CD4-positive, alpha-beta T cell treated with Interleukin-17A for 4 hours (primary cell): ENCODE results near the gene ME1.
"Not testable (repeated sequence)": the region's sequence is repeated elsewhere in the genome, so short reads cannot be mapped to it uniquely, and the experiment has no call there.

Source experiments
- DNase-seq: peaks from one replicate; pipeline ENCODE4 v3.0.0-alpha.2; 2020; ENCODE audit warnings: mixed read lengths

Gene ME1

DNA sequence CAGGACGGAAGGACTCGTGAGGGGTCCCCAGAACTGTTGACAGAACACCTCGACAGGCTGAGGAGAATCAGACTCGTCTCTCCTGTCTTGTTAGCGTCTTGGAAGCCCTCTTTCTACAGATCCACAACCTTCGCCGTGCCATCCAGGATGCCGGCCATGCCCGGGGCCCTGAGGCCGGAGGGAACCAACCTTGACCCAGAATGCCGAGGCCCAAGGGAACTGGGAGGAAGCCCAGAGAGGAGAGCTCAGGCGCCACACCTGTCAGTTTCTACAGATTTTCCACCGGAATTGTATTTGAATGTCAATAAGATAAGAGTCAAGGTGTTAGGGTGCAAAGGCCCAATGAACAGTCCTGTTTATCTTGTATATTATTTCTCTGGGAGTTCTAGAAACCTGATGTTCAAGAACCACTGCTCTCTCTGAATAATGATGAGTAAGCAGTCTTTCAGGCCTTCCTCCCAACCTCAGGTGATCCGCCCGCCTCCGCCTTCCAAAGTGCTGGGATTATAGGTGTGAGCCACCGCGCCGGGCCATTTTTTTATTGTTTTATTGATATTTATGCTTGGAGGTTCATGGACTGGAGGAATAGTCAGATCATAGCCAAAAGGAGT is 799 bp upstream of the ME1 start:
- DNase-seq, result no peak

DNA sequence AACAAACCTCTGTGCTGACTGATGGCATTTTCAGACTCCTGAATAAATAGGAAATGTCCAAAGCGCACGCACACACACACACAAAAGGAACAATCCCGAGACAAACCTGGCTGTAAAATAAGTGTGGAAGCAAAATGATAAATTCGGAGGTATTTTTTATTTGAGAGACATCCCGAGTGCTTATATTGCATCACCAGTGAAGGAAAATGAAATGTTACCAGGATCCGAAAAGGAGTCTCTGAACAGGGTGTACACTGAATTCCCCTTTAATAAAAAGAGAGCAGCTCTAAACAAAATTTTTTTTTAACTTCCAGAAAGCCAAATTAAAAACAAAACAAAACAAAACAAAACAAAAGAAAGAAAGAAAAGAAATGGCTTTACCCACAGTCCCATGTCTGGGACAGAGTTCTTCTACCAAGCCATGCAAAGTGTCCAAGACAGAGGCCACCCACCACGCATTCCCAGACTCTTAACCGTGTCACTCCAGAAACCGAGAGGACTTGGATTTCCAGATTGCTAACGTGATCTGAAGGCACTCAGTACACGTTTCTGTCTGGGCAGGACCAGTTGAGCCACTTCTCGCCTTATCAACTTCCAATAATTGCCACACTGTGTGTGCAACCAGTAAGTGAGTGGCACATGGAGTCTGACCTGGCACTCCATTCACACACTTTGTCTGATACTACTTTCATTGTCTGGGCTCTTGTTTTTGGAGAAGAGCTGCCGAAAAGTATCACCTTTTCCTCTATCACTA is 817 bp downstream of the ME1 start:
- no peak for DNase-seq

DNA sequence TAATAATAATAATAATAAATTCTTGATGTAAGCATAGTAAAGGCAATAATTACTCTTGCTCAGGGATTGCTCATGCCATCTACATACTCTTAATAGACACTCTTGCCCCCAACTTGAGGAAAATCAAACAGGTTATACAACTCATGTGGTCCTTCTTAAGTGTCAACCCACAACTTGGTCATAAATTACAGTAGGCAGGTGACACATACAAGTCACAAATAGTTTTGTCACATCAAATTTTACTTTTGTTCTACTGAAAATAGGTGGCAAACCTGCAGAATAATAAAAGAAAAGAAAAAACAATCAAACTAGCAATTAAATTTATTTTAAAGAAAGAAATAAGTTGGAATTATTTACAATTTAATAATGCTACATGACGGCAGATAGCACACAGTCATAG is 1.6 kb downstream of the ME1 start:
- no peak for DNase-seq

DNA sequence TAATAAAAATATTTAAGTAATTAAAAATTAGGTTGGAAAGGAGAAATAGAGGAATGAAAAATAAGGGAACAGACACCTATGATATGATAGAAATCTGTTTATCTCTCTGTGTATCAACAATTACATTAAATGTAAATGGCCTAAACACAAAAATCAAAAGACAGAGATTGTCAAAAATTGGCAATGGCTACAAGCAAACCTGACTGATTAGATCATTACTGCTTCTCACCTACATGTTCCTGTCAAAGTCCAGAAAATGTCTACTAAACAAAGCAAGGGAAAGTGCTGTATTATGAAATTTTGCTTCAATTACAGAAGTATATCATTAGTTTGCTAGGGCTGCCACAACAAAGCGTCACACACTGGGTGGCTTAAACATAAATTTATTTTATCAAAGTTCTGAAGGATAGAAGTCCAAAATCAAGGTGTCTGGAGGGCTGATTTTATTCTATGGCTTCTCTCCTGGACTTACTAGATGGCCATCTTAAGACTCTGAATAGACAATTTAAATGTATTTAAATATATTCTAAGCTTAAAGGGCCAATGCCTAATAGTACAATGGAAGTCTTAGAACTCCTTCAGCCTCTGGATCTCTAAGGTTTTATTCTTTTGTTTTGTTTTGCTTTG is 6.3 kb downstream of the ME1 start:
- no peak for DNase-seq

DNA sequence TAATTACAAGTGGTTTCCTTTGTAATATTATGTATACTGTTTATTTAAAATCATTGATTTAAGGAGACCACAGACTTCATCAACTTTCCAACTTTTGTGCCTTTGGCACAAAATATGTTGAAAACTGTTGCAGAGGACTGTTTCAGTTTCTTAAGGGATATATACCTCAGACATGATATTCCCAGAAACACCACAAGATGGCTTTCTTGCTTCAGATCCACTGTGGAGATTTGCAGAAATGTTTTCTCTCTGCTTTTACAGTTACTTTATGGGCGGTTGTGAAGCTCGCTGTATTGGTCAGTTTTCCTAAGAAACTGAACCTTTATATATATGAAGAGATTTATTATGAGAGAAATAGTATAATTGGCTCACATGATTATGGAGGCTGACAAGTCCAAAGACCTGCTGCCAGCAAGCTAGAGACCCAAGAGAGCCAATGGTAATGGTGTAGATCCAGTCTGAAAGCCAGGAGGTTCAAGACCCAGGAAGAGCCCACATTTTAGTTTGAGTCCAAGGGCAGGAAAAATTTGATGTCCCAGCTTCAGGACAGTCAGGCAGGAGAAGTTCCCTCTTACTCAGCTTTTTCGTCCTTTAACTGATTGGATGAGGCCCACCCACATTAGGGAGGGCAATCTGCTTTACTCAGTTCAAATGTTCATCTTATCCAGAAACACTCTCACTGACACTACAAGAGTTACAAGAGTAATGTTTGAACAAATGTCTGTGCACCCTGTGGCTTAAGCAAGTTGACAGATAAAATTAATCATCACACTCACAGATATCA is 12.8 kb downstream of the ME1 start:
- no peak for DNase-seq

DNA sequence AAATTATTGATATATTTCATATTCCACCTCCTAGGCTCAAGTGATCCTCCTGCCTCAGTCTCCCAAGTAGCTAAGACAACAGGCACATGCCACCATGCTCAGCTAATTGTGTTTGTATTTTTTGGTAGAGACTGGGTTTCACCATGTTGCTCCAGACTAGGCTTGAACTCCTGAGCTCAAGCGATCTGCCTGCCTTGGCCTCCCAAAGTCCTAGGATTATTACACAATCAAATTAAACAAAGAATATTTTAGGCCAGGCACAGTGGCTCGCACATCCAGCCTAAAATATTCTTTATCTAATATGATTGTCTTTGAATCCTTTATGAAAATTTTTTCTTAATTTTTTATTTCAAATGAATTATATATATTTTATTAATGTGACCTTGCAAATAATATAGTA is 17.8 kb downstream of the ME1 start:
- no peak for DNase-seq

DNA sequence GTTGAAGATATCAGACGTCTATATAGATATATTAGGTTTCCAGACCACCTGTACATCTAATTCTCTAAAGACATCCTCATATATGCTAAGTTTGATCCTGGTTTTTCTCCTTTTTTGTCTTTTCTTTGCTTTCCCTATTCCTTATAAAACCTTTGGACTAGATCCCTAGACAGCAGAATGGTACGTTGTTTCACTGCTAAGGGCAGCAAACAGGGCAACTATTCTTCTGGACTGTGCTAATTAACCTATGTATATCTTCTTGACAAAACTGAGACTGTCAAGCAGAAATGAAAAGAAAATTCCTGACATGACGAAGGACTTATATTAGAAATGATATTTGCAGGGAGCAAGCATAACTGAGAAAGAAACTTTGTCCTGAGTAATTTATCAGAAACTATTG is 19.1 kb downstream of the ME1 start:
- no peak for DNase-seq

DNA sequence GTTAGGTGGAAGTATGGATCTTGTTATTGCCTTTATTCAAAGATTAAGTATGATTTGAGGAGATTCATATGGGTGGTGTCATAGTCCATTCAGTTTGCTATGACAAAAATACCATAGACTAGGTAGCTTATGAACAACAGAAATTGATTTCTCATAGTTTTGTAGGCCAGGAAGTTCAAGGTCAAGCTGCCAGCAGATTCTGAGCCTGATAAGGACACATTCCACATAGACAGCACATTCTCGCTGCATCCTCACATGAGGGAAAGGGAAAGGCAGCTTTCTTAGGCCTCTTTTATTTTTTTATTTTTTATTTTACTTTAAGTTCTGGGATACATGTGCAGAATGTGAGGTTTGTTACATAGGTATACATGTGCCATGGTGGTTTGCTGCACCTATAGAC is 27.7 kb downstream of the ME1 start:
- no peak for DNase-seq

DNA sequence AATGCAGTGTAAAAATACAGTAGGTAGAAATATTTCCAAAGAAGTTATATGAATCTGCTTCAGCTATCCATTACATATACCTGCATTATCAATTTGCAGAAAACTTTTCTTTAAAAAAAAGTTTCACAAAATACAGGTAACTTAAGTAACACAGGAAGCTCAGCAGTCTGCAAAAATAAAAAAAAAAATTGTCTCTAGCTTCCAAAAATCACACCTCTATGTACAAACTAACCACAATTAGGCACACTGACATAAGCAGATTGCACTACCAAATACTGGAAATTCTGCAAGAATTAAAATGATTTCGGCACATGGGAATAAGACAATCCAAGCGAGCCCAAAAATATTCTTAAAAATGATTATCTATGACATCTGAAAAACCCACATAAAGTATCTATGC is 41.2 kb downstream of the ME1 start:
- no peak for DNase-seq

DNA sequence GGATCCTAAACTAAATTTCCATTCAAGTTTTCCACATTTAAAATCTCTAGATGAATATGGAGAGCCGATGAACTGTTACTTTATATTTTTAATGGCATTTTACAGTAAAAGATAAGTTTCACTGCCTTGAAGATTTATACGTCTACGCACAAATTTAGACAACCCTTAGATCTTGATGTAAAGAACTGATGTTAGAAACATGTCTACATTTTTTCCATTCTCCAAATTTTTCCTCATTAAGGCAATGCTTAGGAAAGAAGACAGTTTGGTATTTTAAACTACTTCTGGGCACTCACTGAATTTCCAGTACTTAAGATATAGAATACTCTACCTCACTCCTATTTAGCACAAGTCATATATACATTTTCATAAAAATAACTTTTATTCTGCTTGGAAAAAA is 45.4 kb downstream of the ME1 start:
- DNase-seq, result no peak

DNA sequence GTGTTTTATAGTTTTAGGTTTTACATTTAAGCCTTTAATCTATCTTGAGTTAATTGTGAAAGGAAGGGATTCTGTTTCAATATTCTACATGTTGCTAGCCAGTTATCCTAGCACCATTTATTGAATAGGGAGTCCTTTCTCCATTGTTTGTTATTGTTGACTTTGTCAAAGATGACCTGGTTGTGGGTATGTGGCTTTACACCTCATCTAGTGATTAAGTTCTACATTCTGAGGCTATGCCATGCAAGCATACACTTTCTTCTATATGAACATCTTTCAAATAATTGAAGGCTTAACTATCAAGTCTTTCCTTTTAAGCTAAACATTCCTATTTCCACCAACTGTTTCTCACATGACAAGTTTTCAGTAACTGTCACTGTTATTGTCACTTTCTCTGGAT is 46.1 kb downstream of the ME1 start:
- DNase-seq, result no peak

DNA sequence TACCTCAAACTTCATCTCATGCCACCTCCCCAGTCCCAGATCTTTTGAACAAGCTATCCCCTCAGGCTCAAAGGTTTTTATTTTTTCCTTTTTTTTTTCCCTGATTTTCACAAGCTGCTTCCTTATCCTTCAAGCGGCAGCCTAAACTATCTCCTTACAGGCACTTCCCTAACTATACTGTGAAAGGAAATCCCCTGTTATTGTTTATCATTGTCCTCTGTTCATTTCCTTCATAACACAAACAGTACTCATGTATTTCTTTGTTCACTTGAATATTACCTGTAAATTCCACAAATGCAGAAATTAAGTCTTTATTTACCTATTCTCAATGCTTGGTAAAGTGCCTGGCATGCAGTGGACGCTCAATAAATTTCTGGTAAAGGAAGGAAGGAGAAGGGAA is 48.9 kb downstream of the ME1 start:
- no peak for DNase-seq

DNA sequence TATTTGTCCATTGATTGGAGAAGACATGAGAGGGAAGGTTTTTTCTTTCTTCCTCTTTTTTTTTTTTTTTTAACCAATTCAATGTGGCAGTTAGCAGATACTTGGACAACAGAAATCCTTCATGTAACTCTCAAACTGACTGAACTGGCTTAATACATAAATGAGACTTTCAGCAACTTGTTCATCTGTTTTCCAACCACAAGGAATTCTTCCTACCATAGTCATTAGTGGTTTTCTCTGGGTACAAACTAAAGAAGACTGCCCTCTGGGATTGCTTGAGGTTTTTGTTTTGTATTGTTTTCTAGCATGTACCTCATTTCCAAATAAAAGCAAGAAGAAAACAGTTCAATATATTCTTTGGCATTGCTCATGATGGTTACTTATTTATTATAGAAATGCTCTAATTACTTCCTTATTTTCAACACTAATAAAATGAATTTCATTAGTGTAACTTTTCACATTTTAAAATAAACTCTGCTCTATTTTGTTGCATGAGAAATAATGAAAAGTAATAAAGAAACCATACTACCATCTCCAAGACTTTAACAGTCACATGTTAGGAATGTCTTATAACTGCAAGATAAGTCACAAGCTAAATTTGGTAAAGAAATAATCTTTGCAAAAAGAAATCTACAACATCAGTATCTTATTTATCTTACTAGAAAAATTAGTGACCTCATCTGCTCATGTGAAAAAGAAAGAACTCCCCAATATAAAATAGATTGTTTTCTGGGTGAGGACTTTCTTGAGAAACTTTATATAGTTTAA is 52.0 kb downstream of the ME1 start:
- no peak for DNase-seq

DNA sequence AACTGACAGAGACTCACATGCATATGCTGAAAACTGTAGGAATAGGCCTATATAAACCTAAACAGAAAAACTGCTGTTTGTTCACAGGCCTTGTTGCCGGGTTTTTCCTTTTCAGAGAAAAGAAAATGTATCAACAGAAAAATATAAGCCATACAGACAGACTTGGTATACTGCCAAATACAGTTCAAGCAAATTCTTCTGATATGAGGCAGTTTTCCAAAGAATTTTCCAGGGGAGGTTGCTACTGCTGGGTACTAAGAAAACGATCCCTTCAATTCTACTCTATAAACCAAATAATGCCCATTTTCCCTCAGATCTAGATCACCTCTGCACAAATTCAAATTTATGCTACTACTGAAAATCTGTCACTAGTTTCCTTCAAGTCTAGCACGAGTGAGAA is 59.4 kb downstream of the ME1 start:
- DNase-seq, result no peak

DNA sequence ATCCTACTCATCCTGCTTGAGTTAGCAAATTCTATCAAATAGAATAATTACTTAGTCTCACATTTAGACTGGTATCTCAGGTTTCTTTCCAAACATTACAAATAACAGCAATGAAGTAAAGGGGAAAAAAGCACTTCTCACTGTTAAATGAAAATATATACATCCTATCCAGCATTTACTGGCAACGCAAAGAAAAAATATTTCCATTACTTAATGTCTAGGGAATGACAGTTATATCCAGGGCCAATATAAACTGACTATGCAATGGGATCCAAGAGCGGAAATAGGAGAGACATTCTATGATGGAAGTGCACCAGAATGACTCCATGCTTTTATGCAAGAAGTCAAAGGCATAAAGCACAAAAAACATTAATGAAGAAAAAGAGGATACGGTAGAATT is 60.3 kb downstream of the ME1 start:
- no peak for DNase-seq

DNA sequence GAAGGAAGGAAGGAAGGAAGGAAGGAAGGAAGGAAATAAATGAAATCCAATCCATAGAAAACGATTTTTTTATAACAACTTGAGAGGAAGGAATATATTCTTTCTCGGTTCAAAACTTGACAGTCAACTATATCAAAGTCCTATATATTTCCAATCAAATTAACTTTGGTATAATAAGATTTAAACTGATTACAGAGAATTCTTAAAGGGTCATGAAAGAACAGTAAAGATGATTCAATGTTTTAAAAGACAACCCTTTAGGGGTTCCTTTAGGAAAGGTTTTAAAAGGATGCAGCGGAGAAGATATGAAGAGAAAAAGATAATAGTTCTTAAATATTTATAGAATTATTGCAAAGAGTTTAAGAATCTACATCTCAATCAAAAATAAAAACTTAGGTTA is 61.2 kb downstream of the ME1 start:
- no peak for DNase-seq

DNA sequence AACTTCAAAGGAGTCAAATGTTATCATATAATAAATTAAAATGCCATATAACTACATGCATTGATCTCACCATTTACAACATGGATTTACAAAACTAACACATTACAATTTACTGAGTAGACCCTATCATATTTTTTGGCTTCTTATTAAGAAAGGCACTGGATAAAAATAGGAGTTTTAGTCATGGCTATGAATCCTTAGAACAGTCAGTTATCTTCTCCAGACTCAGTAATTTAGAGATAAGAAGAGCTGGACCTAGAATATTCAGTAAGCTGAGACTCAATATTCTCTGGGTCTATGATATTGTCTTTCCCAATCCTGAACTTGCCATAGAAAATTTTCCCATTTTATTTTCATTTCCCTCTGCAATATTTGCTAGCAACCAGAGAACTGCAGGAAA is 62.3 kb downstream of the ME1 start:
- no peak for DNase-seq

DNA sequence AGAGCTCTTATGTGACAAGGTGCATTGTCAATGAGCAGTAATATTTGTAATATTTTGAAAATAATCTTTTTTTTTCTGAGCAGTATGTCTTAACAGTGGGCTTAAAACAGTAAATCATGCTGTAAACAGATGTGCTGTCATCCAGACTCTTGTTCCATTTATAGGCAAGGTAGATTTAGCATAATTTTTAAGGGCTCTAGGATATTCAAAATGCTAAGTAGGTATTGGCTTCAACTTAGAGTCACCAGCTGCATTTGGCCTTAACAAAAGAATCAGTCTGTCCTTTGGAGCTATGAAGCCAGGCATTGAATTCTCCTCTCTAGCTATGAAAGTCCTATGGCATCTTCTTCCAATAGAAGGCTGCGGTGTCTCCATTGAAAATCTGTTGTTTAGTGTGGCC is 63.7 kb downstream of the ME1 start:
- no peak for DNase-seq

DNA sequence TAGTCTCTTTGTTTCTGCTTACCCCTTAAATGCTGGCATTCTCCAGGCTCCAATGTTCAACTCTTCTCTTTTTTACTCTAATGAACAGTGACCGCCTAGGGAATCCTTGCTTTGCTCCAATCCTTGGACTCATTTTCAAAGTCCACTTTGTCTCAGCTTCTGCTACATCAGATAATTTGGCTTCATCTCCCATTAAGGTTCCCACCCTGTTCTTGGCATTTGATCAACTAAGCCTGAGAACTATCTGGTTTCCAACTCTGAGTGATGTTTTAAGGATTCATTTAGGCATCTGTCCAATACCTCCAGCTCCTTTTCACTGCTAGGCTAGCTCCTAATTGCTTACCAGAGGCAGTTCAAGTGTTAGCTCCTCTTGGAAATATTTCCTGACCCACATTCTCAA is 64.9 kb downstream of the ME1 start:
- DNase-seq, result no peak

DNA sequence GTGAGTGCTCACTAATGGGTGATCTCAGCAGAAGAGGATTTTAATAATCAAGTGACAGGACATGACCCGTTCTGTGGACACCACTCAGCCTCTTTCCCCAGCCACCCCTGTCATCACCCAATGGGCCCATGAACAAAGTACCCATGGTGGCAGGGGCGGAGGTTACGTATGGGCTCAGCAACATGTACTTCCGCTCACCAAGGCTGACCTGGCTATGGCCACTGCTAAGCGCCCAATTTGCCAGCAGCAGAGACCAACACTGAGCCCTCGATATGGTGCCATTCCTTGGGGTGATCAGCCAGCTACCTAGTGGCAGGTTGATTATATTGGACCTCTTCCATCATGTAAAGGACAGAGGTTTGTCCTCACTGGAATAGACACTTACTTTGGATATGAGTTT is 68.5 kb downstream of the ME1 start:
- DNase-seq, result not testable (repeated sequence)

DNA sequence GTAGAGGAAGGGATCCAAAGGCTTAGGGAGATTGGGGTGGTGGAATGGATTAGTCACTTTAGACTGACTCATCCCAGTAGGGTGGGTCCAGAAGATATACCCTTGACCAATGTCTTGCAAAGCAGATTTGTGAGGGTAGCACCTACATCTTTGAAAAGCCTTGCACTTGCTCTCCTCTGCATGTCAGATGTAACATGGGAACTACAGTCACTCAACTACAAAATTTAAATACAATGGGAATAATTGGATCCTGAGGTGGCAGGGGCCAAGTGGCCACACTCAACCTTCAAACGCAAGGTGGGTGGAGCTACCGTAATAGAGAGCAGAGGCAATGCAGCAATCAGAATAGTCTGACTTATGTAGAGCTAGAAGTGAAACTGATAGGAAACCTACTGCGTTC is 71.2 kb downstream of the ME1 start:
- DNase-seq, result no peak

DNA sequence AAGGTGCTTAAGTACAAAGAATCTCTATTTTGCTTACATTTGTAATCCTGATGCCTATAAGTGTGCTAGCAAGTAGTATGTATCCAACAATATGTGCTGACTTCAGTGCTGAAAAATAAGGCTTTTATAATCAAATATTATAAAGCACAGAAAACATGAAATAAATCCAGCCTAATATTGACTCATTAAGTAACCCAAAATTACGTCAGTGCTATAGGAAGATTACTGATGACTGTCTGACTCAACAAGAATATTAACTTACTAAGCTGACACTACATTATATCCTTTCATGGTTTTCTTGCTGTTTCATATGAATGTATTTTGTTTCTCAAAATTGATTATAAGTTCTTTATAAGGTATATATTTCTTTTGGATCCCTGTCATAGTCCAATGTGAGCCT is 76.1 kb downstream of the ME1 start:
- no peak for DNase-seq

DNA sequence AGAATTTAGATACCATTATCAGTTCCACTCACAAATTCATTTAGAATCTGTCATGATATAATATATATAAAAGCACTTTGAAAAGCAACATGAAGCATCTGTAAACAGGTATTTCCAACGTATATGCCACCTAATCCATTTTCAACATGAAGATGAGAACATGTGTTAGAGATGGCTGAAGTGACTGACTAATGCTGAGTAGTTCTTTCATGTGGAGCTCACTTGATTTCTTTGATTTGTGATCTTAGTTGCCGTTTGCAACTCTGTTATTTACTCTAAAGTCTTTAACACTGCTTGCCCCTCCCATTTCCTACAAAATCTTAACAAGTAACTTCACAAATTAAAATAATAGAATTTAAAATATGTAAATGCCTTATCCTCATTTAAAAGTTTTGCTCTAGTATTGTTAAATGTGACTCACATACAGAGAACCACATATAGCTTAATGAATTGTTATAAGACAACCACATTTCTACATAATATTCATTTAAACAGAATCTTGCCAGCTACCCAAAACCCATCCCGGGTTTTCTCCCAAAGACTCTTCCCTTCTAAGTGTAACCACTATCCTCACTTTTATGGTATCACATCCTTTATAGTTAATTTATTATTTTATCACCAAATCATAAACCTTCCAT is 78.3 kb downstream of the ME1 start:
- no peak for DNase-seq
